Putamen (tissue), 1 donor: ENCODE measurements around the gene GPN2.
"Not testable (repeated sequence)": the region's sequence is repeated elsewhere in the genome, so short reads cannot be mapped to it uniquely, and the experiment has no call there.

Experiments
- DNase-seq: peaks from one replicate; pipeline ENCODE4 v3.0.0-alpha.2; 2016; ENCODE audit warnings: low spot score

The GPN2 gene

DNA sequence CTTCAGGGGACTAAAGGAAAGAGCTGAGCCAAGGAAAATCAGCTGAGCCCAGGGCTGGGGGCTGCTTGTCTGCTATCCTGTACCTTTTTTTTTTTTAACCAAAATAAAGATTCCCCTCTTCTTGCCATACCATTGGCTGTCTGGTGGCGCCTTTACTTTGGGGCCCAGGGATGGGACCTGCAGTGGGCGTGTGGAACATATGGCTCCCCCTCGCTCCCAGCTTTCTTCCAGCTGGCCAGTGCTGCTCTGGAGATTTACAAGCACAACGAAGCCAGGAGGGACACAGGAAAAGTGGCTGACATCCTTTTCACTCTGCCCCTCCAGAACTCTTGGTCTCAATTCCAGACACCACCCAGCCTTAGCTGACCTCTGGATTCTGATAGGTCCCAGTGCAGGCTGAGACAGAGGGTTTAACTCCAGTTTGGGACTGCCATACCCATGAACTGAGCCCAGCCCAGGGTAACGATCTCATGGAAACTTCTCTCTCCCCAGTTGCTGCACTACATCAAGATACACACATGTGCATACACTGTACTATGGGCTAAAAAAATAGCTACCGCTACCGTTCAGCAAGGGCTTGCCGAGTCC lies 32.5 kb downstream of the GPN2 start:
- no peak for DNase-seq

DNA sequence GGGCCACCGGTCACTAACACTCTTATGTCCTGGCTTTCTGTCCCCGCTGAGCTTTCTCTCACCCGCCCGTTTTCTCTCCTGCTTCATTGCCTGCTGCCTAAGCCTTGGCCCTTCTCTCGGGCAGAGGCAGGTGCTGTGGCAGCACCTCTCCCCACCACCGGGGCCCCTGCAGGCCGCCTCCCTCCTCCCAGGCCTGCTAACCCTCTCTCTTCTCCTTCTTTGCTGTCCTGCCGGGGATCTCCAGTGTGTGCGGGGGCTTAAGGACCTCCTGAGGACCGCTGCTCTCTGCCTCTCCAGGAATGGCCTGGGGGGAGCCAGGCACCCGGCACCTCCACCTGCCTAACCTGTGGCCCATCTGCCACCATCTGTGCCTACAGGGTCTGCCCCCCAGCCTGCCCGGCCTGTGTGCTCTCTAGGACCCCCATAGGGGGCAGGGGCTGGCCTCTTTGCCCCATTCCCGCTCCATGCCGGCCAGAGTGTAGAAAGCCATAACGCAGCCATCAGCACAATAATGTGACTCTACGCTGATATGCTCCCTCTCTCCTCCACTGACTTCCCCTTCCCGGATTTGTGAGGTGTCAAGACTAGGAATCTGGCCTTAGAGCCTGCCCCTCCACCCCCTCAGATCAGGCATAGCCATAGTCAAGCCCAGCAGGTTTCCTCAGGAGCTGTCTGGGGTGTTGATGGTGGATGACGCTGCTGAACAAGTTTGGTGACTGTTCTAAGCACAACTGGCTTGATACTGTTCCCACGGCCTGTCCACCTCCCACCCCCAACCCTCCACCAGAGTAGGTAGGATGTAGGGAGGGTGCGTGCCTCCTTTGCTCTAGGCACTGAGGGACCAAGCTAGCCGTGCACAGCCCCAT lies 33.2 kb downstream of the GPN2 start:
- no peak for DNase-seq

DNA sequence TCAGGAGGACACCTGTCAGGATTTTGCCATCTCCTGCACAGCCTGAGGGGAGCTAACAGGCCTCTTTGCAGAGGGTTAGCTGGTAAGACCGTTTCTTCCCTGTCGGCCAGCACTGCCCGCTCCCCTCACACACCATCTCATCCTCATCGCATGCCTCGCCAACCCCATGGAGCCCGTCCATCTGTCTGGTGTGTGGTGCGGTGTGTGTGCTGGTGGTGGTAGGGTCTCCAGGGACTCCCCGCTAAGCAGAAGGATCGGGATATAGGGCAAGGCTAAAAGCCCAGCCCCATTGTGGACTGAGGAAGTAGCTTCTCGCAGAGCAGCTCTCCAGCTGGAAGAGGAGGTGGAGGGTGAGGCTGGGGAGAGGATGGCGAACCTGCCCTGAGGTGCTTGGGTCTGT lies 33.9 kb downstream of the GPN2 start:
- no peak for DNase-seq

DNA sequence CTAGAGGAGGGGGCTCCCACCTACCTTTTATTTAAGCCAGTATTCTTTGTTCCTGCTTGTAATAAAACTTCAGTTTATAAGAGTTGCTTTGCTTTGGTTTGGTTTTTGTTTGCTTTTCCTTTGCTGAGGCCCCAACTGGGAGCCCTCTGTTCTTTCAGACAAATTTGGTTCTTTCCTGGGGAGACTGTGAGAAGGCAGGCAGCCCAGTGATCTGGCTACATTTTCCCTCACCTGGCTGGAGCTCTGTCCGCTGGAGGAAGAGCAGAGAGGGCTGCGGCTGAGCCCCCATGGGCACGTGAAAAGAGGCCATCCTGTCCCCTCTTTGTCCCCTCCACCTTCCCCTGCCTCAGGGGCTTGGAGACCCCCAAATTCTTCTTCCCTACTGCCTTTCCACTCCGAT lies 34.4 kb downstream of the GPN2 start:
- no peak for DNase-seq

DNA sequence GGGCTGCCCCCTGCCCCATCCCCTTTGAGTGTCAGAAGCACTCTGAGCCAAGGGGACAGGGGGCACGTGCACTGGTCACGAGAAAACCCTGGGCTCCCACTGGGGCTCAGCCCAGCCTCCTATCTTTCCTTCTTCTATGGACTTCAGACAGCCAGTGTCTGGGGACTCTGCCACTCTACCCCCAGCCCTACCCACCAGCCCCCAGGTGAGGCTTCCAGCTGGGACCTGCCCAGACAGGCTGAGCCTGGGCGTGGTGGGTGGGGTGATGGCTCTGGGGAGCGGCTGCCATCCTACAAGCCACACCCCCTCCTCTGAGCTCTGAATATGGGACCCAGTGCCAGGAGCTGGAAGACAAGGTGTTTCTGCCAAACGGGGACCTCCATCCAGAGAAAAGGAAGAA lies 35.2 kb downstream of the GPN2 start:
- DNase-seq, result no peak

DNA sequence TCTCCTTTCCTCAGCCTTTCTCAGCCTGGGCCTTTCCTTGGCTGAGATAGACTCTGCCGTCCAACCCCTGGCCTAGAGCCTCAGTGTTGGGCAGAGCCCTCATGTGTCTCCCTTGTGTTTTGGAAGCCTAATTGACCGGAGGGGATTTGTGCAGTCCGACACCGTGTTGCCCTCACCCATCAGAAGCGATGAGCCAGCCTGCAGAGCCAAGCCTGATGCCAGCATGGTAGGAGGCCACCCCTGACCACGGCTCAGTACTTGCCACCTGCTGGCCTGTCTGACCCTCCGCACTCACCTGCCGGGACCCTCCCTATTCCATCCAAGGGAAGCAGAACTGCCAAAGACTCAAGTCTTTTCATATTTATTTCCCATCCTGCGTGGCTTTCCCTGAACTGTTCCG lies 36.5 kb downstream of the GPN2 start:
- no peak for DNase-seq

DNA sequence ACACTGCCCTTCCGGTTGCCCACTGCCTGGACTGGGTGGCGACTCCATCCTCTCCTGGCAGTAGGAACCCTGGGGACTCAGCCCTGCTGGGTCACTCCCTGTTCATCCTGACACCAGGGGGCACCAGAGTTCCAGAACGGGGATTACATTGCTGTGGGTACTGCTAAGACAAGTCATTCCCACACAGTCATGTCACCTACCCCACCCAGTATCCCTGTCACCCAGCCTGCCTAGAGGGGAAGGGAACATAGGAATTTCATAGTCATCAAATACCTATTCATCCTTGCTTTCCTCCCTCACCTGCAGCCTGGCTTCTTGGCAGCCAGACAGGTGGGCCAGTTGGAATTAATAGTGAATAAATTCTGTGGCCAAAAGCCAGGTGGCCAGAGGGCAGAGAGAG lies 36.9 kb downstream of the GPN2 start:
- DNase-seq, result peak; percentile 72

DNA sequence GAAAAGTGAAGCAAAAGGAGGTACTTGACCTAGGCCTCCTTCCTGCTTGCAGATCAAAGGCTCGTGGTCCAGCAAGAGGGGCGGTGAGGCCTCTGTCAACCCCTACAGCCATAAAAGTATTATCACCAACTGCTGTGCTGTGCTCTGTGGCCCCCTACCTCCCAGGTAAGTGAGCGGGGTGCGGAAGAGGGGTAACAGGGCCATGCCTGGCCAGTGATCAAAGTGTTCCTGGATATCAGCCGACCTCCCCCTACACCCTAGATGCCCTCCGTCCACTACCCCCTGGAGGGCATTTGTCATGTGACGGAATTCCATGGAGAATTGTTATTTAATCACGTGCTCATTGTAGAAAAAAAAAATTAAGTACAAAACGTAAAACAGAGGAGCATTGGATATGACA lies 37.4 kb downstream of the GPN2 start:
- no peak for DNase-seq

DNA sequence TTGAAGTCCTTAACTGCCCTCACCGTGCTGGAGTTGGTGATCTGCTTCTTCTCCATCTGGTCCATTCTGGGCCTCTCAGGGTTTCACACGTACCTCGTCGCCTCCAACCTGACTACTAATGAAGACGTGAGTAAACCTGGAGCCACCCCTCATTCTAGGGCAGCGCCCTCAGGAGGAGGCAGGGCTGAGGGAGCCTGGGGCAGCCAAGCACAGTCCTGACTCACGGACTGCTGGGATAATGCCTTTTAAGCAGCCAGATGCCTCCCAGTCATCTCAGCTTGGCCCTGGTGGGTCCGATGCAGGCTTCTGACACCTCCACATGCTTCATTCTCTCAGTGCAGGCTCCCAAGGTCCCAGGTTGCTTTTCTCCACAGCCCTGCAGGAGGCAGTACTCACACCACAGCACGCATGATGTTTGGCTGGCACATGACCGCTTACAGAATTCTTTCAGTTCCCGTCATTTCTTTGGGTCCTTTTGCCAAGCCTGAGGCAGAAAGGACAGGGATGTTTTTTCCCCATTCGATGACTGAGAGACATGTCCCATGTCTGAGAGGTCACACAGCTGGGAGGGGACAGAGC lies 38.9 kb downstream of the GPN2 start:
- DNase-seq, result no peak

DNA sequence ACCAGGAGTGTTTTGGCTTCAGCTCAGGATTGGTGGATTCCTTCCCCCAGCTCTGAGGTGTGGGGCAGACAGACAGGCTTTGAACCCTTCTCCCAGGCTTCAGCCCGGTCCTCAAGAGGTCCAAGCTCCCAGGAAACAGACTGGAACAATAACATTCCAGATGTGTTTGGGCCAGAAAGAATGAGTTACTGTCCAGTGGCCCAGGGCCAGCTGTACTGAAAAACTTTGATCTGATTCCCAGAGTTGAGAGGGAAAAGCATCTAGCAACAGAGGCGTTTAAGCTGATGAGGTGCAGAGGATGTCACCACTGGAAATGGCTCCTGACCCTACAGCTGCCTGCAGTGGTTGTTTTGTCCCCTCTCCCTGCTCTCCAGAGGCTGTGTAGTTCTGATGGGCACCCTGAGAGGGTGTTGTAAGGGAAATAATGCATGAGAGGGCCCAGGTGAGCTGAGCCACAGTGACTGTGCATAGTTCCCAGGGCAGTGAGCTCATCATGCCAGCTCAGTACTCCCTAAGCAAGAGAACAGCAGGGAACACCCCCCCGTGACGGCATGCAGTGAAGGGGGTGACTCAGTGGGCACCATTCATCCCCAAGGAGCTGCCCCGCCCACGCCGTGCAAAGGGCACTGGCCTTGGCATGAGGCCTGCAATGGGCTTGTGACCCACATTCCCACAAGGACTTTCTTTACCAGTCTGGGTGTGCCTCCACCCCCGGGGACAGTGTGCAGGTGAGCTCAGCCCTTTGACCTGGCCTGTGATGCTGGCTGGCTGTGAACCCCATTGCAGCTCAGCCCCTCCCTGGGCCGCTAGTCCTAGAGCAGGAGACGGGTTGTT lies 40.9 kb downstream of the GPN2 start:
- DNase-seq, result no peak

DNA sequence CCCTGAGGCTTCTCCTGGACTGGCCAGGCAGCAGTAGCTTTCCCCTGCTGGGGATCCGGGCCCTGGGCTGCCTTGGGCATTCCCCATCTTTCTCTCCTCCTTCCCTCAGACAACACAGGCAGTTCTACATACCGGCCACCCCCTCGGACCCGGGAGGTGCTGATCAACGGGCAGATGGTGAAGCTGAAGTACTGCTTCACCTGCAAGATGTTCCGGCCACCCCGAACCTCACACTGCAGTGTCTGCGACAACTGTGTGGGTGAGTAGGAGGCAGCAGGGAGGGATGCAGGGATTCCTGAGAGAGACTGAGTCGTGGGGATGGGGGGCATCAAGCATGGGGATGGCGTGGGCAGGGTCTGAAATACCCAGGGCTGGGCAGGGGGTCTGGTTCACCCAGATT lies 41.6 kb downstream of the GPN2 start:
- no peak for DNase-seq

DNA sequence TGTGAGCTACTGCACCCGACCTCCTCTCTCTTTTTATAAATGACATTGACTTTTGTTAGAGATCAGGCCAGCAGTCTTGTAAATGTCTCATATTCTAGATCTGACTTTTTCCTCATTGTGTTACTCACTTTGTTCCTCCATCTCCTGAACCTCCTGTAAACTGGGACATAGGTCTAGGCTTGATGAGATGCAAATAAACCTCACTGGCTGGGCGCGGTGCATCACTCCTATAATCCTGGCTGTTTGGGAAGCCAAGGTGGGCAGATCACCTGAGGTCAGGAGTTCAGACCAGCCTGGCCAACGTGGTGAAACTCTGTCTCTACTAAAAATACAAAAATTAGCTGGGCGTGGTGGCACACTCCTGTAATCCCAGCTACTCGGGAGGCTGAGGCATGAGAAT lies 42.3 kb downstream of the GPN2 start:
- DNase-seq, result not testable (repeated sequence)

DNA sequence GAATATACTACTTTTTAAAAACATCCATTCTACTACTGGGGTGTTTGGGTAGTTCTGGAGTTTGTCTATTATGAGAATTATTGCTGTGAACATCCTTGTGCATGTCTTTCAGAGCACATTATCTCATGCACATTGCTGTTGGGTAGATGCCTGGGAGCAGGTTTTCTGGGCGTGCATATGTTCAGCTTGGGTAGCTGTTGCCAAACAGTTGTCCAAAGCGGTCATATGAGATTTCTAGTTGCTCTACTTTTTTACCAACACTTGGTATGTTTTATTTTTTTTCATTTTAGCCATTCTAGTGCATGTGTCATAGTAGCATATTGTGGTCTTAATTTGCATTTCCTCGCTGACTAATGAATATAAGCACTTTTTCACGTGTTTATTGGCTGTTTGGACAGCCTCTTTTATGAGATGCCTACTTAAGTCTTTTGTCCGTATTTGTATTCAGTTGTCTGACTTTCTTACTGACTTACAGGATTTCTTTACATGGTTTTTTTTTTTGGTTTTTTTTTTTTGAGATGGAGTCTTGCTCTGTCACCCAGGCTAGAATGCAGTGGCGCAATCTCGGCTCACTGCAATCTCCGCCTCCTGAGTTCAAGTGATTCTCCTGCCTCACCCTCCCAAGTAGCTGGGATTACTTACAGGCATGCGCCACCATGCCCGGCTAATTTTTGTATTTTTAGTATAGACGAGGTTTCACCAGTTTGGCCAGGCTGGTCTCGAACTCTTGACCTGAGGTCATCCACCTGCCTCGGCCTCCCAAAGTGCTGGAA lies 45.5 kb downstream of the GPN2 start:
- DNase-seq, result no peak

DNA sequence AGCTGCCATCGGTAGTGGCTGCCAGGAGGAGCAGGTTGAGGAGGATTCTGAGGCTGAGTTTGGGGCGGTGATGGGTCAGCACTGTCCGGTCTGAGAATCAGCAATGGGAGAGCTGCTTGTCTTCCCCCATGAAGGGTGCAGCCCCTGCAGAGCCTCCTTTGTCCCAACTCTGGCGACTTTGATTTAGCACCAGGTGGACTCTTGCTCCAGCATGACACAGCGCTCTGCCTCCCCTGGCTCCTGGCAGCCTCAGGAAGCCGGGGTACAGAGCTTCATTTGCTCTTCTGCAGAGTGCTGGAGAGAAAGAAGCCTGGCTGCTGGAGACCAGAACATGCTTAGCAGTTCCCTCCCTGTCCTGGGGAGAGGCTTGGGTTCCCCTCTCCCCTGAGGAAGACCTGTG lies 50.3 kb downstream of the GPN2 start:
- DNase-seq, result no peak

DNA sequence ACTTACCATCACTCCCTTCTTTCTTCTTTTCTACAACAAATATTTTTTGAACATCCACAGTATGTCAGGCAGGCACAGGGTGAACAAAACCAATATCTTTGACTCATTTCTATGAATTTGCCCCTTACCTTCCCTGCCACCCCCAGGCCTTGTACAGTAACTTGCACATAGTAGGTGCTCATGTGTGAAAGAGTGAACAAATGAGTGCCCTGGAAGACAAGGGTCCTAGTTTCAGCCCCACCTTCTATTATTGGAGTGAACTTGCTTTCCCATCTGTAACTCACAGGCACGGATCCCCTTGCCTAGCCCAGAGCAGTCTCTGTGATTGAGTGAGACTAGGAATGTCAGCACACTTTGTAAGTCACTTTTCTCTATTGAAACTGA lies 50.8 kb downstream of the GPN2 start:
- DNase-seq, result no peak

DNA sequence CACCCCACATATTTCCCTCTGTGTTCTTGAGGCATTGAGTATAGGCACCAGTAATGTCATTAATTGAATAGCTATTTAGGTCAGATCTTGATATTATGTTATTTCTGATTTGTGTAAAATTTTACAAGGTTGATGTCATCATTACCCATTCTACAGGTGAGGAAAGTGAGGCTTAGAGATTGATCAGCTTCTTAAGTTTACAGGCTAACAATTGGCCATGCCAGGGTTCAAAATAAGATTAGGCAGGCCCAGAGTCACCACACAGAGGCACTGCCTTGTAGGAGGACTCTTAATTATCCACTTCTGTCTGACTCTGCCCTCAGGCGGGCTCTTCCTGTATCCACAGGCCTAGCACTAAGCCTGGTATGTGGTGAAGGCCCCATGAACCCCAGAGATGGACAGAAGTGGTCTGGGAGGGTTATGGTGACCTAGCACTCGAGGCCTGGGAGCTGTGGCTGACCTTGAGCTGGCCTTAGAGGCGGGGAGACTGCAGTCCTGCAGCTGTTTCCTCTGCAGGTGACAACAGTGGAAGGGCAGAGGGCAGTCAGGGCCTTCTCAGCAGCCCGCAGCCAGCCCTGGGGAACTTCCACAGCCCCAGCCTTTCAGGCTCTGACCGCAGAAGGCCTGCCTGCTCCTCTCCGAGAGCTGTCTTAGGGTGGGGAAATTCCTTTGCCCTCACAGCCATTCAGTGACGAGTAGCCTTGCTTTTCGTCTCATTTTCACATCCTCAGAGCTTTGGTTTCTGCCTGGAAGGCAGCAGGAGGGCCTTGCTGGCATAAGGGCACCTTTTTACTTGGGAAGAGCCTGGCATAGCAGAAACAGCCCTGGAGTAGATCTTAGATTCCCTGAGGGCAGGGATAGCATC lies 51.4 kb downstream of the GPN2 start:
- no peak for DNase-seq

DNA sequence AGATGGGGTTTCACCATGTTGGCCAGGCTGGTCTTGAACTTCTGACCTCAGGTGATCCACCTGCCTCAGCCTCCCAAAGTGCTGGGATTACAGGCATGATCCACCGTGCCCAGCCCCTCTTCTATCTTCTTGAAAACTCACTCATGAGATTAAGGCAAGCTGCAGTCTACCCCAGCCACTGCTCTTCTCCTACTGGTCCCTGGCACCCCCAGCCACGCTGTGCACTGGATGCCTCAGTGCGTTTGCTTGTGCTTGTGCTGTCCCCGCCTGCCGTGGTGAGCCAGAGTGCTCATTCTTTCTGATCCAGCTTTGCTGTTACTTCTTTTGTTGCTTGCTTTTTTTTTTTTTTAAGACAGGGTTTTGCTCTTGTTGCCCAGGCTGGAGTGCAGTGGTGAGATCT lies 52.4 kb downstream of the GPN2 start:
- not testable (repeated sequence) for DNase-seq

DNA sequence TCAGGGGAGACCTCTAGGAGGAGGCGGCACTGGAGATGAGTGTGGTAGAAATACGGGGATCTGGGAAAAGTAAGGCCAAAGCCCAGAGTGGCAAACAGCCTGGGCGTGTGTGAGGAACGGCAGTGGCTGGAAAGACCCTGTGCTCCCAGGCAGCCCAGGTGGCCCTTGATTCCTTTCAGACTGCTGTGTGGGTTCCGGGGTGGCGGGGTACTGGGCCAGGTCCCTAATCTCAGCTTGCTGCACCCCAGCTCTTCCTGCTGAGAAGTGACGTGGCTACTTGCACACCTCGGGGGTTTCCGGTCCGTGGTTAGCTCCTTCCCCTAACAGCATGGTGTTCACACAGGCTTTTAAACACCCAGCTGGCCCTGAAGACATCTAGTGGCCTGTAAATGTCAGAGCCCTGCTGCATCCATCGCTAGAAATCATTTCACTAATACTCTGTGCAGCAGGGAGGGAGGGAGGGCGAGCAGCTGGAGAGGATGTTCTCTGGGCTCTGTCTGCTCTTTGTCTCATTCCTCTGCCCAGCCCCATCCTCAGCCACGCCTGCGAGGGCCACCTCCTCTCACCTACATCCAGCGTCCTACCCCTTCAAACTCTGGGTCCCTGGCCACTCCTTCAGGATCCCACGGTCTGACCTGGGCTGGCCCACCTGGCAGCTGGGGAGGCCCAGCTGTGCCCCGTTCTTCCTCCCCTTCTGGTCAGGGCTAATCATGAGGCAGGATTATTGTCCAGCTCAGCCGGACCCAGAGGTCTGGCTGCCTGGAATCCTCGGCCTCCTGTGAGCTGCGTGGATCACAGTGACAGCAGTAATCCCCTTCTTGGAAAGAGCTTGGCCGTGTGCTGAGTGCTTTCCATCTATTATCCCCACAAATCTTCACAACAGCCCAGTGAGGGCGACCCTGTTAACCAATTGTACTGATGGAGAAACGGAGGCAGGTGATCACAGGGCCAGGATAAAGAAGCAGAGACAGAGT lies 56.4 kb downstream of the GPN2 start:
- DNase-seq, result no peak

DNA sequence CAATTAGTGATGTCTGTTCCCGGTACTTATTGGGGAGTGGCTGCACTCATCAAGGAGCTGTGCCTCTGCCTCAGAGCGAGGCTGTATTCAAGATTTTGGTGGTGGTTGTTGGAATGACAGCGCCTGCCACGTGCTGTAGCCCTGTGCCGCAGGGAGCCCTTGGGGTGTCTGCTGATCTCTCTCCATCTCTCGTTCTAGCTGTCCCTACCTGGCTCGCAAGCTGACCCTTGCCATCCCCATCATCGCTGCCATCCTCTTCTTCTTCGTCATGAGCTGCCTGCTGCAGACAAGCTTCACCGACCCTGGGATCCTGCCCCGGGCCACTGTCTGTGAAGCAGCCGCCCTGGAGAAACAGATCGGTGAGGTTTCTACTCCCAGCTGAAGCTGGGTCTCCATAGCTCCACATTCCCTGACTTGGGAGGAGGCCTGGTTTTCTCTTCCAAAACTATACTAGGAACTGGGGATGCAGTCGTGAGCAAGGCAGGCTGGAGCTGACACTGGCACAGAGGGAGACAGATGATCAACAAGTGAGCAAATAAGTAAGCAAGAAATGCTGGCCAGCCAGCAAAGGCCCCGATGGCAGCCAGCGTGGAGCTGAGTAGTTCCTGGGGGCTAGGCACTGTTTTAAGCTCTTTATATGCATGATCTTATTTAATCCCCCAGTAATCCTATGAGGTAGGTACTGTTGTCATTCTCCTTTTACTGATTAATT lies 57.7 kb downstream of the GPN2 start:
- no peak for DNase-seq
